ENCODE measurements around the gene HPS1. TPM values are rescaled to one million over a fixed set of nuclear protein-coding genes. Genes with fewer than 3 reads are reported as not detected.

HPS1 gene
- total and polyA plus RNA-seq, 2 of the 8 experiments (the other 6 are each of a cell fraction or from before 2014, with no cell fraction given), result 38.7 to 61.7 TPM

GRCh38 chr10:98432330-98432729 is 14.4 kb downstream of the HPS1 start:
- Histone ChIP-seq H3K56ac (replicated peaks; ENCODE audit: insufficient read length, low read depth, low read length) (no peak overlapping the region), H3K79me2 (ENCODE audit: control insufficient read depth in 1 of 2, insufficient read depth in 2 of 2, low read length in 2 of 2) (no peaks in the 10 kb centered on the region), H3K4me1 (replicated peaks in 1 of 4; ENCODE audit: control insufficient read depth in 3 of 4, insufficient read depth in 4 of 4, low read length in 3 of 4) (no peaks in the 10 kb centered on the region), H3K4me3 (ENCODE audit: extremely low read depth in 1 of 4, insufficient read depth in 2 of 4, low read depth in 3 of 4, low read length in 4 of 4) (no peak overlapping the region), H2BK120ac (replicated peaks; ENCODE audit: low read depth, low read length) (no peak overlapping the region), H3K79me1 (ENCODE audit: low read depth, low read length) (no peaks in the 10 kb centered on the region; the same call in 1 of the 2 replicates), H2BK20ac (ENCODE audit: low read length) (no peak overlapping the region), H3K27ac (ENCODE audit: low read depth, low read length) (no peak overlapping the region), H2AK5ac (ENCODE audit: low read depth, low read length) (no peak overlapping the region), H4K91ac (replicated peaks; ENCODE audit: insufficient read length, low read length) (no peak overlapping the region), H2AFZ (ENCODE audit: low read length) (no peak overlapping the region), H3K4ac (replicated peaks; ENCODE audit: insufficient read length, low read depth, low read length) (no peak overlapping the region), H2BK5ac (ENCODE audit: low read depth, low read length) (no peak overlapping the region), H3K9me3 (ENCODE audit: insufficient read depth in 2 of 2, low read depth in 1 of 2, low read length in 1 of 2) (peaks cover 3 to 8% of the 10 kb centered on the region in 2 experiments; a peak in 3 of 4 replicates), H2BK12ac (ENCODE audit: low read depth, low read length) (no peak overlapping the region), H3K14ac (ENCODE audit: insufficient read length) (no peak overlapping the region), H3K36me3 (ENCODE audit: control insufficient read depth in 2 of 4, insufficient read depth in 4 of 4, low read length in 3 of 4) (peaks cover 2 to 56% (median 35%) of the 10 kb centered on the region in 4 experiments; a peak in 6 of 8 replicates), H3K18ac (ENCODE audit: extremely low read depth, low read length) (no peak overlapping the region), H4K20me1 (replicated peaks in 1 of 2; ENCODE audit: control insufficient read depth in 1 of 2, insufficient read depth in 2 of 2, low read length in 2 of 2) (no peaks in the 10 kb centered on the region), H3K27me3 (replicated peaks in 1 of 4; ENCODE audit: control insufficient read depth in 3 of 4, extremely low read depth in 1 of 4, insufficient read depth in 3 of 4, low read length in 3 of 4) (no peaks in the 10 kb centered on the region), H4K8ac (ENCODE audit: extremely low read depth, insufficient read depth, low read length) (no peak overlapping the region), H3K23me2 (ENCODE audit: low read depth, low read length) (no peaks in the 10 kb centered on the region), H4K5ac (ENCODE audit: insufficient read length, low read depth, low read length) (no peak overlapping the region), H3K4me2 (ENCODE audit: insufficient read depth in 1 of 2, low read depth in 2 of 2, low read length in 2 of 2) (no peak overlapping the region), H2BK15ac (ENCODE audit: low read length) (no peak overlapping the region), H3K23ac (ENCODE audit: insufficient read length) (no peak overlapping the region), H3K9ac (replicated peaks in 1 of 4; ENCODE audit: extremely low read depth in 1 of 4, low read depth in 3 of 4, low read length in 3 of 4) (no peak overlapping the region)
- FAIRE-seq, result no peak
- ChIA-PET POLR2A (ENCODE audit: partially characterized antibody) (interaction anchor here (0.7 to 0.9 kb wide), 2 partner anchors 9 to 11 kb away, joined by 3 read pairs; no protein-coding TSS in a partner anchor), CTCF (ENCODE audit: partially characterized antibody) (interaction anchor here (0.7 to 2.3 kb wide), 3 partner anchors 9 to 445 kb away, joined by 3 to 9 read pairs (median 4); no protein-coding TSS in a partner anchor)
- no peak for DNase-seq (ENCODE audit: low read depth in 1 of 2, low spot score in 2 of 2)
- 96% methylated on average over 1 of the region's 1 CpG; no CpG with 5 or more reads in 1 of the 2 experiments for WGBS, 2 experiments (ENCODE audit: extremely low coverage in 1 of 2, insufficient coverage in 1 of 2, insufficient read length in 1 of 2, insufficient replicate concordance in 2 of 2, low coverage in 1 of 2, low lambda C conversion rate in 2 of 2, missing lambda C conversion rate in 1 of 2)
- TF ChIP-seq CREB1 (IDR thresholded peaks at IDR 0.05), result no peak
- no peak for TF ChIP-seq NRF1 (IDR thresholded peaks at IDR 0.05; ENCODE audit: low read depth, low read length)
- TF ChIP-seq SP1 (IDR thresholded peaks at IDR 0.05; ENCODE audit: low read depth, low read length), result no peak
- no peak for TF ChIP-seq HDAC6 (IDR thresholded peaks at IDR 0.05; ENCODE audit: low read depth, low read length)

Data from H1 (cell line).